Psoas muscle (tissue), 8 donors: ENCODE results near the gene NR4A3. TPM values are rescaled to one million over a fixed set of nuclear protein-coding genes. Genes with fewer than 3 reads are reported as not detected.

Experiments
- ATAC-seq, 4 donors: fragments of 200-7000 bp; cut with Tn5 transposase; one replicate each; pipeline ENCODE4 v1.9.1; 2020; ENCODE audit warnings: moderate library complexity in 3 of 4, mild to moderate bottlenecking in 2 of 4
- DNase-seq, 2 donors: peaks; one replicate each; pipeline ENCODE4 v3.0.0-alpha.2; 2020
- H3K27ac ChIP-seq: fragments of 200-600 bp; one replicate; pipeline ENCODE4 v1.8.0; 2022
- H3K27me3 ChIP-seq, 3 donors: fragments of 200-600 bp in 1 of 3; one replicate each; pipeline versions ENCODE4 v1.6.1 to v1.8.0; 2013 to 2022; ENCODE audit warnings: low read length in 2 of 3, mild to moderate bottlenecking in 2 of 3, moderate library complexity in 1 of 3; ENCODE audit not compliant: insufficient read depth in 3 of 3
- H3K36me3 ChIP-seq, 2 donors: fragments of 200-600 bp in 1 of 2; one replicate each; pipeline versions ENCODE4 v1.6.1 to v1.8.0; 2013 to 2022; ENCODE audit warnings: low read depth in 1 of 2, mild to moderate bottlenecking in 1 of 2, moderate library complexity in 1 of 2; ENCODE audit not compliant: insufficient read depth in 1 of 2
- H3K4me1 ChIP-seq: fragments of 200-600 bp; one replicate; pipeline ENCODE4 v1.8.0; 2022
- H3K4me3 ChIP-seq: fragments of 200-600 bp; one replicate; pipeline ENCODE4 v1.8.0; 2022; ENCODE audit warnings: mild to moderate bottlenecking
- H3K9me3 ChIP-seq: fragments of 200-600 bp; one replicate; pipeline ENCODE4 v1.8.0; 2022
- WGBS, 3 donors: extraction: QIAGEN DNeasy Blood & Tissue Kit; methylation state at CpG; one replicate each; pipeline versions ENCODE4 v1.1.6 to v1.1.7; 2013; 5-methylcytosine and 5-hydroxymethylcytosine counted together
- intact Hi-C, 2 donors: fragments of 100-400 bp; cut with DNase I; formaldehyde crosslinking; loops; one replicate each; pipeline versions ENCODE4 v1.11.0 to v1.14.2; 2022
- polyA plus RNA-seq, 3 donors: library from polyadenylated mRNA; stranded (reverse); fragments of 200-250 nt; gene quantifications; one replicate each; pipeline ENCODE4 v1.2.3, GENCODE V29; 2013
- total RNA-seq, 4 donors: library from RNA; stranded (reverse); fragmentation: NEBNext Ultra II Directional in 2 of 4; extraction: Animal tissue kit (Norgen Biotek cat#: 25700) in 2 of 4; gene quantifications; one replicate each; pipeline versions ENCODE4 v1.2.1 to v1.2.4, GENCODE V29; 2021 to 2023
- TF ChIP-seq, protein P1 (sequence below): fragments of 200-600 bp; IDR thresholded peaks from one replicate; pipeline ENCODE4 v1.8.0; 2022; ENCODE audit warnings: antibody characterized with exemption
- donor health status: healthy with polysubstance abuse.
- donor health status: DM: no; HTN: no; CAD: no; lungs with moderate emphysema.
- donor health status: Bipolar disorder and iron deficiency.
- donor health status: healthy.
- donor health status: DM: yes; HTN: yes; CAD: no.
- donor health status: DM: no; HTN: no; CAD: no.
- donor health status: DM: no; HTN: no; CAD: no.
- donor health status: DM: yes; HTN: yes; CAD: no.

The NR4A3 gene
- total and polyA plus RNA-seq, 7 donors: 1.5 to 40.8 (median 9.3) TPM

DNA sequence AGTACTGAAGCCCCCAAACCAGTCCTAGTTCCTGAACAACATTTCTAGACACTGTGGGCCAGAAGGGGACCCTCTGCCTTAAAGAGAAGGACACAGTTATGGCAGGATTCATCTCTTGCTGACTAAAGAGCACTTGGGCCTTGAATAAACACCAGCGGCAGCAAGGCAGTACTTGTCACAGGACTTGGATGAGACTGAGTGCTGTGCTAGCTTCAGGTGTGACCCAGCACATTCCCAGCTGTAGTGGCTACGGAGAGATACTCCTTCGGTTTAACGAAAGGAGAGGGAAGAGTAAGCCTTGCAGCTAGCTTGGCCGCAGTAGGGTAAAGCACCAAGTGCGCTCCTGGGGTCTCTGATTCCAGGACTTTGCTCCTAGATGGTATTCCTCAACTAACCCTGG, 73.8 kb downstream of the NR4A3 start:
- Histone ChIP-seq H3K27me3 (no peaks in the 10 kb centered on the region), H3K4me1 (no peaks in the 10 kb centered on the region), H3K27ac (no peak overlapping the region), H3K4me3 (no peak overlapping the region), H3K36me3 (no peaks in the 10 kb centered on the region), H3K9me3 (no peaks in the 10 kb centered on the region)
- TF ChIP-seq, protein P1, sequence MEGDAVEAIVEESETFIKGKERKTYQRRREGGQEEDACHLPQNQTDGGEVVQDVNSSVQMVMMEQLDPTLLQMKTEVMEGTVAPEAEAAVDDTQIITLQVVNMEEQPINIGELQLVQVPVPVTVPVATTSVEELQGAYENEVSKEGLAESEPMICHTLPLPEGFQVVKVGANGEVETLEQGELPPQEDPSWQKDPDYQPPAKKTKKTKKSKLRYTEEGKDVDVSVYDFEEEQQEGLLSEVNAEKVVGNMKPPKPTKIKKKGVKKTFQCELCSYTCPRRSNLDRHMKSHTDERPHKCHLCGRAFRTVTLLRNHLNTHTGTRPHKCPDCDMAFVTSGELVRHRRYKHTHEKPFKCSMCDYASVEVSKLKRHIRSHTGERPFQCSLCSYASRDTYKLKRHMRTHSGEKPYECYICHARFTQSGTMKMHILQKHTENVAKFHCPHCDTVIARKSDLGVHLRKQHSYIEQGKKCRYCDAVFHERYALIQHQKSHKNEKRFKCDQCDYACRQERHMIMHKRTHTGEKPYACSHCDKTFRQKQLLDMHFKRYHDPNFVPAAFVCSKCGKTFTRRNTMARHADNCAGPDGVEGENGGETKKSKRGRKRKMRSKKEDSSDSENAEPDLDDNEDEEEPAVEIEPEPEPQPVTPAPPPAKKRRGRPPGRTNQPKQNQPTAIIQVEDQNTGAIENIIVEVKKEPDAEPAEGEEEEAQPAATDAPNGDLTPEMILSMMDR: no peak
- intact Hi-C loops: no loop called here
- 93 to 98% (median 93%) methylated on average over 6 of the region's 6 CpGs for WGBS, 3 donors
- no peak for DNase-seq
- no peak for ATAC-seq

DNA sequence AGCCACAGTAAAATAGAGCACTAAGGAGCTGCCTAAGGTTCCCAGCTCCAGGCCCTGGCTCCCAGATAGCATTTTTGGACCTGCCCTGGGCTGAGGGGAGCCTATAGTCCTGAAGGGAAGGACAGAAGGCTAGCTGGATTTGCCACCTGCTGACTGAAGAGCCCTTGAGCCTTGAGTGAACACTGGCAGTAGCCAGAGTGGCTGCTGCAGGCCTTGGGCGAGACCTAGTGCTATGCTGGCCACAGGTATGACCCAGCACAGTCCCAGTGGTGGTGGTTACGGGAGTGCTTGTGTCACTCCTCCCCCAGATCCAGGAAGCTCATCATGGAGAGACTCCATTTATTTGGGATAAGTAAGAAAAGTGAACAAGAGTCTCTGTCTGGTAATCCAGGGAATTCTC, 74.4 kb downstream of the NR4A3 start:
- ATAC-seq (no peak), DNase-seq (no peak)
- Histone ChIP-seq H3K27ac (no peak overlapping the region), H3K27me3 (no peaks in the 10 kb centered on the region), H3K9me3 (no peaks in the 10 kb centered on the region), H3K4me1 (no peaks in the 10 kb centered on the region), H3K4me3 (no peak overlapping the region), H3K36me3 (no peaks in the 10 kb centered on the region)
- TF ChIP-seq, protein P1: no peak
- intact Hi-C loops: no loop called here
- 91 to 96% (median 91%) methylated on average over 2 of the region's 2 CpGs for WGBS, 3 donors

DNA sequence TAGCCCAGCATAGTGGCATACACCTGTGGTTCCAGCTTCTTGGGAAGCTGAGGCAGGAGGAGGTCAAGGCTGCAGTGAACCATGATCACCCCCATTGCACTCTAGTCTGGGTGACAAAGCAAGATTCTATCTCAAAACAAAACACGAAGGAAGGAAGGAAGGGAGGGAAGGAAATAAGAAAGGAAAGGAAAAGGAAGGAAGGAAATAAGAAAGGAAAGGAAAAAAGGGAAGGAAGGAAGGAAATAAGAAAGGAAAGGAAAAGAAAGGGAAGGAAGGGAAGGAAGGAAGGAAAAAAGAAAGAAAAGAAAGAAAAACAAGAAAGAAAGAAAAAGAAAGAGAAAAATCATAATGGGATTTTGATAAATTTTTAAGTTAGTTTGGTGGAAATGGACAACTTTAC, 81.7 kb downstream of the NR4A3 start:
- TF ChIP-seq, protein P1: no peak
- Histone ChIP-seq H3K27me3 (no peaks in the 10 kb centered on the region), H3K4me3 (no peak overlapping the region), H3K9me3 (no peaks in the 10 kb centered on the region), H3K27ac (no peak overlapping the region), H3K4me1 (peaks cover 14% of the 10 kb centered on the region), H3K36me3 (no peaks in the 10 kb centered on the region)
- DNase-seq (no peak), ATAC-seq (no peak)
- intact Hi-C loops: loop anchor here (1.0 to 10.0 kb wide), 3 partner anchors 76 to 647 kb away; partner anchors contain the start of gene NR4A3 (in 1 of the 2)
- 70 to 79% (median 79%) methylated on average over 1 of the region's 1 CpG for WGBS, 3 donors

DNA sequence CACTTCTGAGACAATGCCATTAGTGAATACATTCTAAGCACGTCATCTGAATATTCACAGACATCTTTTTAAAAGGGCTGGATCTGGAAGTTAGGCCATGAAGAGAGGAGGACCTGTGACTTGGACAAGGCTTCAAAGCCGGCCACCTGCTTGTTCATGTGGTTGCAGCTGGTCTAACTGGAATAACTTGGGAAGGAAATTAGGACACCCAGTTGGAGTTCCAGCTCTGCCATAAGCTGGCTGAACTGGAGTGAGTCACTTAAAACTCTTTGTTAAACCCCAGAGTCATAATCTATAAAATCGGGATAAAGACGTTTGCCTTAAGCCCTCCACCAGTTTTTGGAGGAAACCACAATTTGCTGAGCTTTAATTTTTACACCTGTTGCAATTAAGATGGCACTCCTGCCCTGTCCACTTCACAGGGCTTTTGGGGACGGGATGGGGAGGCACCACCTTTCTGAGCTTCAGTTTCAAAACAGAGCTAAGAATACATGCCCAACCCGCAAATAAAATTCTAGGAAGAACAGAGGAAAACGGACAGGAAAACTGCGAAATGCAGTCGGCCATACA, 84.2 kb downstream of the NR4A3 start:
- H3K9me3 ChIP-seq: no peaks in the 10 kb centered on the region
- no peaks in the 10 kb centered on the region for H3K27me3 ChIP-seq
- ATAC-seq: peak; percentile 33 to 67 (median 50)
- H3K27ac ChIP-seq: peak overlapping the region; percentile 99
- peaks cover 22% of the 10 kb centered on the region for H3K4me1 ChIP-seq
- WGBS, 3 donors: 15 to 27% (median 19%) methylated on average over 9 of the region's 9 CpGs
- peaks cover 0 to 1% of the 10 kb centered on the region in 2 donors for H3K36me3 ChIP-seq
- H3K4me3 ChIP-seq: peak overlapping the region; percentile 99
- intact Hi-C loops: loop anchor here (2.0 to 10.0 kb wide), 2 partner anchors 81 to 87 kb away; partner anchors contain the start of gene NR4A3 (in 1 of the 2)
- TF ChIP-seq, protein P1: no peak
- DNase-seq: no peak
